Vagina (tissue), 2 donors: ENCODE results near the gene ARMH3. TPM values are rescaled to one million over a fixed set of nuclear protein-coding genes. Genes with fewer than 3 reads are reported as not detected.
A peak's percentile ranks its signal among the peaks of the same experiment; 100 is the strongest.
"Not testable (repeated sequence)": the region's sequence is repeated elsewhere in the genome, so short reads cannot be mapped to it uniquely, and the experiment has no call there.

Experiments used
- DNase-seq, 2 donors: peaks; one replicate each; pipeline ENCODE4 v3.0.0-alpha.2; 2017; ENCODE audit errors: extremely low spot score in 2 of 2
- H3K27ac ChIP-seq: fragments of 200-600 bp; sonication (generic); one replicate; pipeline ENCODE4 v1.5.1; 2019
- H3K27me3 ChIP-seq: fragments of 200-600 bp; sonication (generic); one replicate; pipeline ENCODE4 v1.5.1; 2019
- H3K36me3 ChIP-seq, 2 donors: fragments of 200-600 bp; sonication (generic); one replicate each; pipeline ENCODE4 v1.5.1; 2017 to 2019
- H3K4me1 ChIP-seq: fragments of 200-600 bp; sonication (generic); one replicate; pipeline ENCODE4 v1.5.1; 2019
- H3K4me3 ChIP-seq, 2 donors: fragments of 200-600 bp; sonication (generic); 1 replicate in 1 of 2; 2 replicates in 1 of 2; pipeline ENCODE4 v1.5.1; 2016 to 2019
- H3K9me3 ChIP-seq: fragments of 200-600 bp; sonication (generic); one replicate; pipeline ENCODE4 v1.5.1; 2019
- CTCF ChIP-seq, 3 experiments: fragments of 450-650 bp in 2 of 3; fragments of 200-600 bp in 1 of 3; sonication (generic) in 1 of 3; IDR thresholded peaks; one replicate each; pipeline ENCODE4 v1.5.1; 2017 to 2019; ENCODE audit warnings: antibody characterized with exemption in 3 of 3, mild to moderate bottlenecking in 2 of 3, moderate library complexity in 2 of 3
- POLR2A ChIP-seq, 2 donors: fragments of 450-650 bp; IDR thresholded peaks; one replicate each; pipeline ENCODE4 v1.6.1; 2017; ENCODE audit warnings: antibody characterized with exemption in 2 of 2, mild to moderate bottlenecking in 2 of 2, moderate library complexity in 2 of 2
- POLR2AphosphoS5 ChIP-seq, 2 donors: sonication (generic); formaldehyde crosslinking; IDR thresholded peaks; one replicate each; pipeline ENCODE4 v1.9.0; 2017; ENCODE audit warnings: antibody characterized with exemption in 2 of 2, mild to moderate bottlenecking in 2 of 2, low read depth in 1 of 2; ENCODE audit not compliant: insufficient read depth in 1 of 2
- intact Hi-C: fragments of 100-400 bp; cut with DNase I; formaldehyde crosslinking; loops from one replicate; pipeline ENCODE4 v1.15.1; 2023
- total RNA-seq: library from RNA; depleted of rRNA; stranded (reverse); fragments of >200 nt; gene quantifications from one replicate; pipeline ENCODE4 v1.2.3, GENCODE V29; 2016

ARMH3 gene
- total RNA-seq, 1 donor from 2014 or later, result 26.5 TPM

GRCh38 chr10:102065561-102066398 is 9.8 kb upstream of the ARMH3 start:
- TF ChIP-seq POLR2AphosphoS5 (IDR thresholded peaks at IDR 0.05; ENCODE audit: insufficient read depth in 1 of 2, low read depth in 1 of 2) (no peak), POLR2A (IDR thresholded peaks at IDR 0.05) (no peak), CTCF (IDR thresholded peaks at IDR 0.05) (no peak)
- Histone ChIP-seq H3K9me3 (no peaks in the 10 kb centered on the region), H3K27me3 (no peaks in the 10 kb centered on the region), H3K4me1 (peaks cover 37% of the 10 kb centered on the region), H3K36me3 (no peaks in the 10 kb centered on the region), H3K27ac (peak overlapping the region; percentile 87), H3K4me3 (peak overlapping the region; percentile 91 to 95)
- DNase-seq, result no peak
- intact Hi-C loops, result no loop called here

DNA sequence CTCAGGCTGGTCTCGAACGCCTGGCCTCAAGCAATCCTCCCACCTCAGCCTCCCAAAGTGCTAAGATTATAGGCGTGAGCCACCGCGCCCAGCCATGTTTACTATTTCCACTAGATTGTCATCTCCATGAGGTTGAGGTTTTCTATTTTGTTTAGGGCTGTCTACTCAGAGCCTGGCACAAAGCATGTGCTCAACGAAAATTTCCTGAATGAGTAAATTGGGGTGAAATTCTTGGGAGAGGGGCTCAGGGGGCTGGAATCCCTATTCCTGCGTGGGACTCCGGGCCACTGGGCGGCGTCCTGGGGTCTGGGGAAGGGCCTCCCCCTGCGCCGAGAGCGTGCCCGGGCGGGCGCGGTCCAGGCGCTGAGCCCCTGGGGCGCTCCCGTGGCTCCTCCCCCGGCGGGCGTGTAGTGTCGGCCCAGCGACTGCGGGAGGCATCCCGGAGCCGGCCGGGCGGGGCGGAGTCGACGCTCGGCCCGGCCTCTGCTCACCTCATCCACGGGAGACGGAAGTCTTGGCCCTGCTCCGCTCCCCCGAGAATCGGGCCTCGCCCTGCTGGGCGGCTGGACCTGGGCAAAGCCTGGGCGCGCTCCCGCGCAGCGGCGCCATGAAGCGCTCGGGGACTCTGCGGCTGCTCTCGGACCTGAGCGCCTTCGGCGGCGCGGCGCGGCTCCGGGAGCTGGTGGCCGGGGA is 9.0 kb upstream of the ARMH3 start, which contains the start of gene HPS6:
TSS of gene HPS6 (plus strand) at position 482 of the 693 bp plus-strand sequence. CDS start at position 608, 126 bp downstream.
- H3K4me1 ChIP-seq, result peaks cover 37% of the 10 kb centered on the region
- no peak for DNase-seq
- no peaks in the 10 kb centered on the region for H3K27me3 ChIP-seq
- H3K9me3 ChIP-seq, result no peaks in the 10 kb centered on the region
- intact Hi-C loops, result no loop called here
- no peaks in the 10 kb centered on the region for H3K36me3 ChIP-seq
- H3K4me3 ChIP-seq, result peak within 1 kb of the TSS; percentile 91 to 95
- H3K27ac ChIP-seq, result peak within 1 kb of the TSS; percentile 87
- TF ChIP-seq POLR2A (IDR thresholded peaks at IDR 0.05), result peak in 1 of 2 donors; percentile 21
- TF ChIP-seq POLR2AphosphoS5 (IDR thresholded peaks at IDR 0.05; ENCODE audit: insufficient read depth in 1 of 2, low read depth in 1 of 2), result peak; percentile 35 to 68
- no peak for TF ChIP-seq CTCF (IDR thresholded peaks at IDR 0.05)

- intact Hi-C loops, result no loop called here
- H3K4me1 ChIP-seq, result peaks cover 37% of the 10 kb centered on the region
- no peak for TF ChIP-seq POLR2A (IDR thresholded peaks at IDR 0.05)
- TF ChIP-seq POLR2AphosphoS5 (IDR thresholded peaks at IDR 0.05; ENCODE audit: insufficient read depth in 1 of 2, low read depth in 1 of 2), result no peak
- no peak for TF ChIP-seq CTCF (IDR thresholded peaks at IDR 0.05)
- H3K9me3 ChIP-seq, result no peaks in the 10 kb centered on the region
- H3K27ac ChIP-seq, result peak overlapping the region; percentile 87
- H3K4me3 ChIP-seq, result peak overlapping the region; percentile 91 to 95
- no peaks in the 10 kb centered on the region for H3K36me3 ChIP-seq
- DNase-seq, result no peak
- H3K27me3 ChIP-seq, result no peaks in the 10 kb centered on the region
These were observed 8.5 kb upstream of the ARMH3 start for GRCh38 chr10:102064503-102064867.

DNA sequence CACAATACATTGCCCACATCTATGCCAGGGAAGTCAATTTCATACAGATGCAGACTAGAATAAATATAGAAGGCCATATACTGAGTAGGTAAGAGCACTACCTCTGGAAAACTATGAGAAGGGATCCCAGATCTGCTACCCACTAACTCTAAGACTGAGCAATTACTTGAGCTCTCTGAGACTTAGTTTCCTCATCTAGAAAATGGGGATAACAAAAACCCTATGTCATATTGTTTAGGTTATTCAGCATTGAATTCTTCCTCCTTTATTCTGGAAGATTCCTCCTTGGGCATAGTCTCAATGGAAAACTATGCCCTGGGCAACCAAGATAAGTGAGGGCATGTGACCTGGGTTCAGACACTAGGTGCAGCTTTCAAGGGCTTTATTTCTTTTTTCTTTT is 4.0 kb upstream of the ARMH3 start:
- TF ChIP-seq POLR2AphosphoS5 (IDR thresholded peaks at IDR 0.05; ENCODE audit: insufficient read depth in 1 of 2, low read depth in 1 of 2), result no peak
- TF ChIP-seq CTCF (IDR thresholded peaks at IDR 0.05), result no peak
- no peak for TF ChIP-seq POLR2A (IDR thresholded peaks at IDR 0.05)
- H3K27ac ChIP-seq, result no peak overlapping the region
- H3K9me3 ChIP-seq, result no peaks in the 10 kb centered on the region
- intact Hi-C loops, result no loop called here
- H3K36me3 ChIP-seq, result no peaks in the 10 kb centered on the region
- no peaks in the 10 kb centered on the region for H3K27me3 ChIP-seq
- DNase-seq, result no peak
- H3K4me1 ChIP-seq, result peaks cover 4% of the 10 kb centered on the region
- no peak overlapping the region for H3K4me3 ChIP-seq

DNA sequence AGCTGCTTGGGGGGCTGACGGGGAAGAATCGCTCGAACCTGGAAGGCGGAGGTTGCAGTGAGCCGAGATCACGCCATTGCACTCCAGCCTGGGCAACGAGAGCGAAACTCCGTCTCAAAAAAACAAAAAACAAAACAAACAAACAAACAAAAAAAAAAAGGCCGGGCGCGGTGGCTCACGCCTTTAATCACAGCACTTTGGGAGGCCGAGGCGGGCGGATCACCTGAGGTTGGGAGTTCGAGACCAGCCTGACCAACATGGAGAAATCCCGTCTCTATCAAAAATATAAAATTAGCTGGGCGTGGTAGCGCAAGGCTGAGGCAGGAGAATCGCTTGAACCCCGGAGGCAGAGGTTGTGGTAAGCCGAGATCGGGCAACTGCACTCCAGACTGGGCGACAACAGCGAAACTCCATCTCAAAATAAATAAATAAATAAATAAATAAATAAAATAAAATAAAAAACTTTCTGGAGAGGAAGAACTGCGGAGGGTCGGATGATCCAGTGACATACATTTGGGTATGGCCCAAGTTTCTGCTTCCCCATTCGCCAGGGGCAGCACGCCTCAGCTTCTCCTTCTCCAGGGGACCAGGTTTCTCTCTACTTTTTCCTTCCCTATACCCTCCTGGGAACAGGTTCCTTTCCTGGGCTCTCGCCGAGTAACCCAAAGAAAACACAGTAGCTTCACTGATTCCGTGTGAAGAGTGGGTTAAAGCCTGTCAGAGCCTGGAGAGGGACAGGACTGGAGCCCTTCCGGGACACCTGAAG is 909 bp downstream of the ARMH3 start:
- not testable (repeated sequence) for DNase-seq, H3K36me3 ChIP-seq, H3K27me3 ChIP-seq, H3K9me3 ChIP-seq
- Histone ChIP-seq H3K4me1 (peaks cover 37% of the 10 kb centered on the region), H3K27ac (peak overlapping the region; percentile 80), H3K4me3 (peak overlapping the region; percentile 68 to 90)
- intact Hi-C loops, result loop anchor here (5.0 kb wide), 1 partner anchor 1808 kb away; no protein-coding TSS in a partner anchor
